Muscle of leg (tissue), 11 donors: ENCODE measurements around the gene AATF. TPM values are rescaled to one million over a fixed set of nuclear protein-coding genes. Genes with fewer than 3 reads are reported as not detected.

Source experiments
- DNase-seq: peaks from one replicate; pipeline ENCODE4 v3.0.0; 2013
- H3K27ac ChIP-seq: one replicate; pipeline ENCODE4 v1.5.1; 2013; ENCODE audit warnings: mild to moderate bottlenecking, low read length, control low read depth
- H3K27me3 ChIP-seq: one replicate; pipeline ENCODE4 v1.6.1; 2013; ENCODE audit warnings: low read length; ENCODE audit not compliant: control insufficient read depth, insufficient read depth
- H3K36me3 ChIP-seq: one replicate; pipeline ENCODE4 v1.6.1; 2013; ENCODE audit warnings: low read length; ENCODE audit not compliant: control insufficient read depth, insufficient read depth
- H3K4me1 ChIP-seq: one replicate; pipeline ENCODE4 v1.6.1; 2013; ENCODE audit warnings: low read length; ENCODE audit not compliant: control insufficient read depth, insufficient read depth
- H3K4me3 ChIP-seq: one replicate; pipeline ENCODE4 v1.5.1; 2013; ENCODE audit warnings: low read length, control low read depth
- H3K9me3 ChIP-seq: replicated peaks from 2 replicates; pipeline ENCODE4 v1.6.1; 2013; ENCODE audit warnings: low read depth, low read length; ENCODE audit not compliant: control insufficient read depth
- WGBS: methylation state at CpG from one replicate; pipeline ENCODE4 v1.1.5; 2013; ENCODE audit warnings: missing lambda C conversion rate; ENCODE audit not compliant: insufficient coverage; 5-methylcytosine and 5-hydroxymethylcytosine counted together
- polyA plus RNA-seq, 8 donors: library from polyadenylated mRNA; unstranded; fragments of 120-200 nt; gene quantifications; one replicate each; pipeline versions ENCODE4 v1.2.1 to v1.2.3, GENCODE V29; 2013; ENCODE audit warnings: inconsistent platforms in 1 of 8, low replicate concordance in 1 of 8; ENCODE audit not compliant: insufficient read length in 8 of 8, insufficient read depth in 1 of 8
- total RNA-seq: library from RNA; stranded (reverse); fragments of 120-200 nt; gene quantifications from one replicate; pipeline ENCODE4 v1.2.4, GENCODE V29; 2013

The AATF gene
- total and polyA plus RNA-seq, 9 donors: 18.9 to 25.8 (median 24.5) TPM

DNA sequence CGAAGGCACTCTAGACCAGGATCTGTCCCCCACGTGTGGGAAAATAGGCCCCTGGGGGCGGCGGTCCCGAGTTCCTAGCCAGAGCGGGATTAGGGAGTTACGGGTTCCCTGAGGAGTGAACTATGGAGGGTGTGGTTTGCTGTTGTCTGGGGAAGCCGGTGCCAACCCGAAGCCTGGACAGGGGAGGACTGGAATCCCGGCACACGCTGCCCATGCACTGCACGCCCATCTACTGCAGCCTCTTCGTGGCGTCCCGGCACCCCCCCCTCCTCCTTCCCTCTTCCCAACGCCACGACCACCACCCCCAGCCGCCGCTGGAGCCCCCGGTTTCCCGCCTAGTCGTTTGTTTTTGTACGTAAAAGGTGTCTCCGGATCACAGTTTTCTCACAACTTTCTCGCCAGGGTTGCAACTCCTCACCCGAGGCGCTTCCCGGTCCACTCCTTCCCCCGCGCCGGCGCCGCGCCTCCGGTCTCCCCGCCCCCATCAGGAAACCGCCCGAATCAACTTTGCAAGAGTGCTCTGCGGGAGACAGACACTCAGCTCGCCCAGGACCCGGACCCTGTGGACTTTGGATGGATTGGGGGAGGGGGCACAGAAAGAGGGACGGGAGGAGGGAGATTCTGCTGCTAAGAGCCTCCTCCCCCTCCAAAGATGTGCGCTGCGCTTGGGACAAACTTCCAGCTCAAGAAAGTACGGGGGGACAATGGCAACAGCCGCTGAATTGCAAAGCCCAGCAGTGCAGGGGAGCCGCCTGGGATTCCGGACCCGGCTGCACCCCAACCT lies 12.9 kb upstream of the AATF start:
- WGBS: under 1% methylated on average over 29 of the region's 49 CpGs
- Histone ChIP-seq H3K4me1 (peaks cover 74% of the 10 kb centered on the region), H3K4me3 (no peak overlapping the region), H3K27ac (no peak overlapping the region), H3K9me3 (no peaks in the 10 kb centered on the region), H3K27me3 (peaks cover 100% of the 10 kb centered on the region), H3K36me3 (no peaks in the 10 kb centered on the region)
- no peak for DNase-seq

DNA sequence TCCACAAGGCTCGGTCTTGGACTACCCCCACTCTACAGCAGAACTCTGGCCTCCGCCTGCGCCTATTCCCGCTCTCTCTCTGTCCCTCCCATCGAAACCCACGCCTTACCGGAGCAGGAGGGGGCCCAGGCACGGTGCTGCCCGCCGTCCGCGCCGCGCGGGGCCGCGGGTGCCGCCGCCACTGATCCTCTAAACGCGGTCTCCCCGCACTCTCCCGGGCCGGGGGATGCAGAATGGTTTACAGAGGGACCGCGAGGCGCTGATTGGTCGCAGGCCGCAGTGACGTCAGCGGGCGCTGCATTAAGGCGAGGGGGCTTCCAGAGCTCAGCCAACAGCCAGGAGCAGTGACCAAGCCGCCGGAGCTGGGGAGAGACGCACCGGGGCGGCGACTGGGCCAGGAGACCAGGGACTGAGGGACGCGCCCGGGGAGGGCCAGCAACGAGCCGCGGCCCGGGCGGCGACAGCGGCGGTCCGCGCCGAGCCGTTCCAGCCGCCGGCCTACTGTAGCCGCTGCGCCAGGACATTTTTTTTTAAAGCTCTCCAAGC lies 12.2 kb upstream of the AATF start:
- no peaks in the 10 kb centered on the region for H3K9me3 ChIP-seq
- peaks cover 74% of the 10 kb centered on the region for H3K4me1 ChIP-seq
- H3K36me3 ChIP-seq: no peaks in the 10 kb centered on the region
- peaks cover 100% of the 10 kb centered on the region for H3K27me3 ChIP-seq
- WGBS: under 1% methylated on average over 53 of the region's 58 CpGs
- no peak overlapping the region for H3K27ac ChIP-seq
- DNase-seq: no peak
- H3K4me3 ChIP-seq: no peak overlapping the region

DNA sequence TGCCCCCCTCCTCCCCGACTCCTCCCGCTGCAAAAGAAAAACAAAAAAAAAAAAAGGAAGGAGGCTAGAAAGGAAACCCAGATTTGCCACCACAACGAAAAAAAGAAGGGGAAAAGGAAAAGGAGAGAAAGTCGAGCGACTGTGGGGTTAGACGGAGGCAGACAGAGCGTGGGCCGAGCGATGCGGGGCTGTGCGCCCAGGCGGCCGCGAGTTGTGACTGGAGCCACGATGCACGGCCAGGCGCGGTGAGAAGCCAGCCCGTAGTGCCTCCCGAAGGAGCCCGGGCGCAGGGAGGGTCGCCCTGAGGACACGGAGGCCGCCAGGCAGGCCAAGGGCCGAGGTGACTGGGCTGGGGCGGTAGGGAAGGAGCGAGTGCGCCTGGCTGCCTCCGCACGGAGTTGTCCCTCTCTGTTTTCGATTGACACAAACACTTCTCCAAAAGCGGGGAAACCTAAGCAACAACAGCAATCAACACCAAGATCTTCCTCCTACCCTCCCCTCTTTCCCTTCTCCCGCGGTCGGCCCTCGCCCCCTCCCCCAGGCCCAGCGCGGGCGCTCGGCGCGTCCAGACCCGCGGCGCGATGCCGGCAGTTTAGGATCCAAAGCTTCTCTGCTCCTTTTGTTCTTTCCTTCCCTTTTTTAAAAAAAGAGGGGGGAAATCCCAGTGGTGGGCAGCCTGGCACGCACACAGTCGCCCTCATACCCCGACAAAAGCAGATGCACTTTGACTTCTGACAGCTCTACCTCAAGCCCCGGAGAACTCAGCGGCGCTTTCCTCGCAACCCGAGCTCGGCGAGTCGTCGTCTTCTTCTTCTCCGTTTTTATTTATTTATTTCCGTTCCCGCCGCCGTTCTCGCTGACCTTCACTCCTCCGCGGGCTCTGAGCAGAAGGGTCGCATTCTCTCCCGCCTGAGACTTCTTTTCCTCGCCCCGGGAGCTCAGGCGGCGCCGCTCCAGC lies 11.5 kb upstream of the AATF start, which contains the start of gene LHX1:
TSS of gene LHX1 (plus strand) at position 475 of the 958 bp plus-strand sequence. CDS start 723 bp downstream, outside the sequence.
- Histone ChIP-seq H3K4me3 (no peak within 1 kb of the TSS), H3K27ac (no peak within 1 kb of the TSS), H3K36me3 (no peaks in the 10 kb centered on the region), H3K4me1 (peaks cover 71% of the 10 kb centered on the region), H3K27me3 (peaks cover 100% of the 10 kb centered on the region), H3K9me3 (no peaks in the 10 kb centered on the region)
- no peak for DNase-seq
- 2% methylated on average over 60 of the region's 75 CpGs for WGBS

- 1% methylated on average over 31 of the region's 36 CpGs for WGBS
- Histone ChIP-seq H3K4me3 (no peak overlapping the region), H3K4me1 (peaks cover 73% of the 10 kb centered on the region)
Observed at GRCh38 chr17:36937959-36938565, 10.7 kb upstream of the AATF start.

DNA sequence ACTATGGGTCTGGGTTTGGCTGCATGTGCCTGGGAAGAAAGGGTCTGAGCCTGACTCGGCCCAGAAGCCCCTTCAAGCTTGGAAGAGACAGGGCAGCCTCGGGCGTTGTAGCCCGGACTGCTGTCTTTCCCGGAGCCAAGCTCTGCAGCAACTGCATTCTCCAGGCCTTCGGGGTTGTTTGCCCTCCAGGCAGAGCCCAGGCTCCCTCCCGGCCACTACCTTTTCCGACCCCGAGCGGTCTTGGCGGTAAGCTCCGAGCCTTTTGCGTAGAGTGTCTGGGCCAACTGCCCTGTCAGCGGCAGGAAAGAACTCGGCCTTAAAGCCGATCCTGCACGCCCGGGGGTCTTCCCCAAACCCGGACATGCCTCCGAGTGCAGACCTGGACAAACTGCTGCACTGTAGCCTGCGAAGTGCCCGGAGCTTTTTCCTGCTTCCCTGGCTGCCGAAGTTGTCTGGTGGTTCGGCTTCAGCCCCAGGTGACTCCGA lies 10.1 kb upstream of the AATF start:
- Histone ChIP-seq H3K4me1 (peaks cover 73% of the 10 kb centered on the region), H3K27me3 (peaks cover 100% of the 10 kb centered on the region), H3K9me3 (no peaks in the 10 kb centered on the region), H3K27ac (no peak overlapping the region), H3K4me3 (no peak overlapping the region), H3K36me3 (no peaks in the 10 kb centered on the region)
- WGBS: 1% methylated on average over 25 of the region's 25 CpGs
- no peak for DNase-seq

More at GRCh38 chr17:36937959-36938565, 10.7 kb upstream of the AATF start:
- Histone ChIP-seq H3K27me3 (peaks cover 100% of the 10 kb centered on the region), H3K9me3 (no peaks in the 10 kb centered on the region), H3K36me3 (no peaks in the 10 kb centered on the region), H3K27ac (no peak overlapping the region)
- DNase-seq: no peak

DNA sequence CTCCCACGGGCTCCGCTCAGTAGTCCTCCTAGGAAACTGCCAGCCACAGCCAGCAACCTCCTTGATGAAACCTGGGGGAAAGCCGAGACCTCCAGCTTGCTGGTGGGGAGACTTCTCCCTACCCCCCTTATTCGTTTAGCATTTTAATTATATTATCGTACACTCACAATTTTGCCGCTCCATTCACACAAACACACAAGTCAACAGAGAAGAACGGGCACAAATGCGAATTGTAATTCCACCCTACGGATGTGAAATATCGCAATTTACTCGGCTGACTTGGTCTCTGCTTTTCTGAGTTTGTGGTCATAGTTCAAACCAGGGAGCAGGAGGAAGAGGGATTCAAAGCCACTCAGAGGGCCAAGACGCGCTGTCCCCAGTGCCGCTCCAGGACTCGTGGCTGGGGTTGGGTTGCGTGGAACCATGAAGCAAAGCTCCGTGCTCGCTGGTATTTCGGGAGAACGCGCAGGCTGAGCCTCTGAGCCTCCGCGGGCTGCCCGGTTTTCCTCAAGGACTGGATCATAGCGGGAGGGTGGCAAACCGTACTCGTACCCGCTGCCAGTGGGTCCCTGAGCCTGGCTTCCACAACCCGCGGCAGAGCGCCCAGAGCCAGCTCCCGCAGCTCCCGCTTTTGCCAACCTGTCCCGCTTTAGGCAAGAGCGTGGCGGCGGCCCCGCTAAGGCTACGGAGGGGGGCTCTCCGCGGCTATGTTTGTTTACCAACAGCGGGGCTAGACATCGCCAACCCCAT lies 9.5 kb upstream of the AATF start:
- Histone ChIP-seq H3K4me3 (no peak overlapping the region), H3K4me1 (peaks cover 67% of the 10 kb centered on the region), H3K36me3 (no peaks in the 10 kb centered on the region), H3K27me3 (peaks cover 98% of the 10 kb centered on the region), H3K9me3 (no peaks in the 10 kb centered on the region), H3K27ac (no peak overlapping the region)
- WGBS: 2% methylated on average over 37 of the region's 43 CpGs
- DNase-seq: no peak

- Histone ChIP-seq H3K9me3 (no peaks in the 10 kb centered on the region), H3K4me1 (peaks cover 60% of the 10 kb centered on the region), H3K27ac (no peak overlapping the region), H3K4me3 (no peak overlapping the region), H3K27me3 (peaks cover 97% of the 10 kb centered on the region), H3K36me3 (no peaks in the 10 kb centered on the region)
- under 1% methylated on average over 8 of the region's 26 CpGs for whole genome bisulfite sequencing
- DNase-seq: no peak
Observed at GRCh38 chr17:36939802-36940312, 8.9 kb upstream of the AATF start.

GRCh38 chr17:36940313-36941264 lies 8.2 kb upstream of the AATF start:
- Histone ChIP-seq H3K36me3 (no peaks in the 10 kb centered on the region), H3K4me3 (no peak overlapping the region), H3K27me3 (peaks cover 92% of the 10 kb centered on the region), H3K4me1 (peaks cover 53% of the 10 kb centered on the region), H3K9me3 (no peaks in the 10 kb centered on the region), H3K27ac (no peak overlapping the region)
- 1% methylated on average over 45 of the region's 52 CpGs for WGBS
- DNase-seq: no peak
